K562 (cell line): ENCODE measurements around the gene USP7. TPM values are rescaled to one million over a fixed set of nuclear protein-coding genes. Genes with fewer than 3 reads are reported as not detected.

Source experiments
- ATAC-seq: fragments of 200-7000 bp; cut with Tn5 transposase; 3 replicates; pipeline ENCODE4 v1.9.1; 2020; ENCODE audit warnings: moderate library complexity
- BruUV-seq: library from RNA; stranded (reverse); fragments of 400-500 nt; replicated peaks from 2 replicates; lab custom pipeline; 2021; lab: Mats Ljungman, UMichigan
- CTCF ChIA-PET: fragments of 300-600 bp; formaldehyde crosslinking; extraction: SDS; loops from one replicate; lab custom pipeline; 2021; ENCODE audit warnings: low intra/inter-chr PET ratio; lab: Yijun Ruan, JAX
- POLR2A ChIA-PET: fragments of 300-600, 350-650 bp; sonication (Branson Sonifier 250); formaldehyde crosslinking; extraction: SDS; loops from one replicate; lab custom pipeline; 2021; ENCODE audit warnings: antibody characterized with exemption, inconsistent platforms; lab: Yijun Ruan, JAX
- DNase-seq, 4 experiments: peaks; one replicate each; pipeline versions ENCODE4 v3.0.0 to v3.0.0-alpha.2; 2011 to 2018; ENCODE audit warnings: low spot score in 3 of 4, mixed read lengths in 3 of 4; ENCODE audit errors: extremely low read depth in 1 of 4
- FAIRE-seq: peaks from 2 replicates; lab custom pipeline; 2011; peaks lifted over from hg19 to GRCh38; lab: Jason Lieb, UNC
- H2AFZ ChIP-seq: 2 replicates; pipeline ENCODE4 v1.6.0; 2011; ENCODE audit warnings: low read depth, low read length, control low read depth, inconsistent platforms
- H3K27ac ChIP-seq: fragments of 200-600 bp; 3 replicates; pipeline ENCODE4 v1.8.0; 2011; ENCODE audit warnings: low read depth, mild to moderate bottlenecking, control low read depth, inconsistent platforms, low read length, moderate library complexity, mixed read lengths; ENCODE audit errors: extremely low read depth
- H3K27me3 ChIP-seq, 2 experiments: fragments of 300-600 bp in 1 of 2; 2 replicates in 1 of 2; 3 replicates in 1 of 2; pipeline versions ENCODE4 v1.6.0 to v1.8.0; 2011; ENCODE audit warnings: inconsistent platforms in 2 of 2, low read length in 2 of 2, mild to moderate bottlenecking in 1 of 2, mixed read lengths in 1 of 2, moderate library complexity in 1 of 2; ENCODE audit not compliant: control insufficient read depth in 2 of 2, insufficient read depth in 2 of 2
- H3K36me3 ChIP-seq: fragments of 300-600 bp; 3 replicates; pipeline ENCODE4 v1.8.0; 2011; ENCODE audit warnings: mild to moderate bottlenecking, low read length, inconsistent platforms; ENCODE audit not compliant: control insufficient read depth, insufficient read depth
- H3K4me1 ChIP-seq, 2 experiments: fragments of 200-600 bp in 1 of 2; replicated peaks in 1 of 2; 2 replicates in 1 of 2; 3 replicates in 1 of 2; pipeline versions ENCODE4 v1.5.1 to v1.8.0; 2011; ENCODE audit warnings: inconsistent platforms in 2 of 2, low read length in 2 of 2, mild to moderate bottlenecking in 1 of 2, mixed read lengths in 1 of 2, moderate library complexity in 1 of 2; ENCODE audit not compliant: control insufficient read depth in 2 of 2, insufficient read depth in 2 of 2
- H3K4me2 ChIP-seq: 2 replicates; pipeline ENCODE4 v1.6.1; 2011; ENCODE audit warnings: low read length, control low read depth, inconsistent platforms, mixed read lengths; ENCODE audit not compliant: insufficient read depth
- H3K4me3 ChIP-seq: fragments of 200-600 bp; sonication (generic), shearing (Covaris generic); 2 replicates; pipeline ENCODE4 v1.5.1; 2016; ENCODE audit warnings: control low read depth, inconsistent platforms
- H3K79me2 ChIP-seq: fragments of 200-600 bp; 3 replicates; pipeline ENCODE4 v1.8.0; 2011; ENCODE audit warnings: low read length, inconsistent platforms; ENCODE audit not compliant: control insufficient read depth, insufficient read depth
- H3K9ac ChIP-seq, 2 experiments: 2 replicates each; pipeline versions ENCODE4 v1.6.0 to v1.6.1; 2011; ENCODE audit warnings: low read depth in 2 of 2, low read length in 2 of 2, control low read depth in 1 of 2, inconsistent platforms in 1 of 2, mild to moderate bottlenecking in 1 of 2, mixed read lengths in 1 of 2; ENCODE audit not compliant: insufficient read depth in 1 of 2
- H3K9me1 ChIP-seq: one replicate; pipeline ENCODE4 v1.6.0; 2011; ENCODE audit warnings: inconsistent platforms, mild to moderate bottlenecking, low read length, moderate library complexity; ENCODE audit not compliant: control insufficient read depth, insufficient read depth
- H3K9me3 ChIP-seq: replicated peaks from 2 replicates; pipeline ENCODE4 v1.5.1; 2011; ENCODE audit warnings: low read depth, low read length, inconsistent platforms; ENCODE audit not compliant: control insufficient read depth, insufficient read depth
- H4K20me1 ChIP-seq: replicated peaks from 2 replicates; pipeline ENCODE4 v1.6.1; 2011; ENCODE audit warnings: low read length, inconsistent platforms, mixed read lengths; ENCODE audit not compliant: control insufficient read depth, insufficient read depth
- BCLAF1 ChIP-seq, 2 experiments: fragments of 450-650 bp in 1 of 2; IDR thresholded peaks; 2 replicates each; pipeline ENCODE4 v1.6.1; 2011 to 2017; ENCODE audit warnings: low read depth in 2 of 2, antibody characterized with exemption in 1 of 2, borderline replicate concordance in 1 of 2, low read length in 1 of 2, mild to moderate bottlenecking in 1 of 2, mixed read lengths in 1 of 2; ENCODE audit not compliant: control insufficient read depth in 1 of 2
- ELF2 ChIP-seq: fragments of 250-450 bp; sonication (Bioruptor Pico); IDR thresholded peaks from 2 replicates; pipeline ENCODE4 v1.5.0; 2021; ENCODE audit warnings: mild to moderate bottlenecking
- EWSR1 ChIP-seq: fragments of 450-650 bp; IDR thresholded peaks from 2 replicates; pipeline ENCODE4 v1.6.1; 2018; ENCODE audit warnings: borderline replicate concordance, mild to moderate bottlenecking, low read depth, moderate library complexity; ENCODE audit not compliant: partially characterized antibody
- KAT2B ChIP-seq: IDR thresholded peaks from one replicate; pipeline ENCODE4 v1.6.1; 2012; ENCODE audit warnings: low read depth, mild to moderate bottlenecking, control low read depth, inconsistent platforms, low read length, moderate library complexity
- KAT7 ChIP-seq: sonication (generic); formaldehyde crosslinking; IDR thresholded peaks from 2 replicates; pipeline ENCODE4 v1.8.0; 2022; ENCODE audit warnings: missing genetic modification reagents, mild to moderate bottlenecking, borderline replicate concordance
- MCM5 ChIP-seq: fragments of 450-650 bp; IDR thresholded peaks from 2 replicates; pipeline ENCODE4 v1.6.1; 2016; ENCODE audit warnings: low read depth
- MCM7 ChIP-seq, 2 experiments: fragments of 450-650 bp; IDR thresholded peaks; 2 replicates each; pipeline ENCODE4 v1.6.1; 2016 to 2018
- PCBP1 ChIP-seq: fragments of 200-400 bp; formaldehyde crosslinking; IDR thresholded peaks from 2 replicates; pipeline ENCODE4 v1.6.1; 2018; ENCODE audit warnings: mild to moderate bottlenecking, low read depth, low read length; ENCODE audit not compliant: poor library complexity, severe bottlenecking
- SAFB ChIP-seq: fragments of 200-400 bp; formaldehyde crosslinking; IDR thresholded peaks from 2 replicates; pipeline ENCODE4 v1.6.1; 2017; ENCODE audit warnings: low read depth, low read length, borderline replicate concordance
- SMC3 ChIP-seq: conservative IDR thresholded peaks from 2 replicates; pipeline ENCODE4 v1.6.1; 2011; ENCODE audit warnings: low read depth, low read length, improper control_type of control experiment; ENCODE audit not compliant: insufficient read depth
- SUPT5H ChIP-seq: fragments of 450-650 bp; IDR thresholded peaks from 2 replicates; pipeline ENCODE4 v1.6.1; 2016
- ZNF165 ChIP-seq: fragments of 250-450 bp; sonication (Bioruptor Pico); IDR thresholded peaks from 2 replicates; pipeline ENCODE4 v1.4.0; 2020; ENCODE audit warnings: borderline replicate concordance
- WGBS: fragments of 100-300 bp; shearing (Covaris generic); methylation state at CpG from one replicate; pipeline ENCODE4 v1.1.6; 2016; ENCODE audit warnings: low coverage, mixed read lengths; ENCODE audit not compliant: insufficient coverage; ENCODE audit errors: missing lambda C conversion rate; 5-methylcytosine and 5-hydroxymethylcytosine counted together
- in situ Hi-C: fragments of 300-500 bp; cut with MboI; formaldehyde crosslinking; loops from 4 replicates; pipeline ENCODE4 v1.15.0; 2018; ENCODE audit warnings: inconsistent platforms, mixed read lengths
- intact Hi-C: fragments of 100-400 bp; cut with micrococcal nuclease; formaldehyde crosslinking; loops from 2 replicates; pipeline ENCODE4 v1.14.2; 2022
- polyA plus RNA-seq, 8 experiments: library from polyadenylated mRNA; depleted of rRNA in 4 of 8; stranded (reverse) in 5 of 8; unstranded in 3 of 8; fragments of >200 nt; fragmentation: Nextera tagmentation in 2 of 8; fragmentation: Illumina TruSeq in 1 of 8; extraction: Ambion mirVana in 2 of 8; extraction: Trizol in 1 of 8; gene quantifications; 2 replicates each; pipeline versions ENCODE4 v1.2.1 to v1.2.3, GENCODE V29; 2011 to 2014; ENCODE audit warnings: inconsistent platforms in 1 of 8, missing spikeins in 1 of 8
- total RNA-seq, 7 experiments: library from RNA; depleted of rRNA in 6 of 7; stranded (reverse); fragments of >200 nt in 6 of 7; fragmentation: Illumina TruSeq in 2 of 7; extraction: Trizol in 2 of 7; gene quantifications; 2 replicates each; pipeline versions ENCODE4 v1.2.1 to v1.2.3, GENCODE V29; 2011 to 2021; ENCODE audit warnings: low replicate concordance in 1 of 7

Gene USP7
- total and polyA plus RNA-seq, 9 of the 15 experiments (the other 6 are each of a cell fraction or from before 2014, with no cell fraction given), result 17.1 to 145 (median 57.9) TPM

DNA sequence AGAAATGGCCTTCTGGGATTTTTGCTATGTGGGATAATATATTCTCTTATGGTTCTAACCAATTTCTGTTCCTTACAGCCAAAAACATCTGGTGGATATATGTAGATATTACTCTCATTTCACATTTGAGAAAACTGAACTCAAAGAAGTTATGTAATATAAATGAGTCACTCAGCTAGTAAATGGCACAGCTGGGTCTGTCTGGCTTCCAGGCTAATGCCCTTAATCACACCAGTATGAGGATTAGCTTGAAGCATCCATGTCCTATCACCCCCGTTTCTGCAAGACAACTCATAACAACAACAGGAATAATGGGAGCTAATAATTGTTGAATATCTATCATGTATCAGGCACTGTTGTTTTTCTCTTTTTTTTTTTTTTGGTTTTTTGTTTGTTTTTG is 34.4 kb upstream of the USP7 start:
- H3K79me2 ChIP-seq, result no peaks in the 10 kb centered on the region
- ATAC-seq, result no peak
- intact Hi-C loops (no loop called here), in situ Hi-C loops (no loop called here)
- H3K36me3 ChIP-seq, result no peaks in the 10 kb centered on the region
- no peaks in the 10 kb centered on the region for H3K9me1 ChIP-seq
- 11% methylated on average over 1 of the region's 1 CpG for WGBS
- ChIA-PET POLR2A (no interaction called here), CTCF (no interaction called here)
- H3K9ac ChIP-seq, result no peak overlapping the region
- no peak overlapping the region for H3K4me2 ChIP-seq
- H3K27ac ChIP-seq, result no peak overlapping the region
- no peaks in the 10 kb centered on the region for H4K20me1 ChIP-seq
- FAIRE-seq, result no peak
- no peaks in the 10 kb centered on the region; a peak in 1 of 5 replicates for H3K4me1 ChIP-seq
- H3K4me3 ChIP-seq, result no peak overlapping the region
- no peaks in the 10 kb centered on the region for H3K27me3 ChIP-seq
- DNase-seq, result no peak
- no peaks in the 10 kb centered on the region for H3K9me3 ChIP-seq
- BruUV-seq, result no TSS peak
- H2AFZ ChIP-seq, result no peak overlapping the region
- TF ChIP-seq ELF2 (CRISPR knock-in tag) (no peak), ZNF165 (CRISPR knock-in tag) (no peak), SMC3 (no peak), PCBP1 (no peak), SUPT5H (no peak), BCLAF1 (IDR thresholded peaks at IDR 0.05; ENCODE audit: borderline replicate concordance in 1 of 2, control insufficient read depth in 1 of 2, low read depth in 2 of 2, low read length in 1 of 2) (no peak), SAFB (no peak), MCM7 (IDR thresholded peaks at IDR 0.05) (no peak), KAT7 (no peak), MCM5 (no peak), EWSR1 (no peak), KAT2B (no peak)
